Psoas muscle (tissue), 8 donors: ENCODE data around the gene USP6. TPM values are rescaled to one million over a fixed set of nuclear protein-coding genes. Genes with fewer than 3 reads are reported as not detected.

Experiments used
- ATAC-seq, 4 donors: fragments of 200-7000 bp; cut with Tn5 transposase; one replicate each; pipeline ENCODE4 v1.9.1; 2020; ENCODE audit warnings: moderate library complexity in 3 of 4, mild to moderate bottlenecking in 2 of 4
- DNase-seq, 2 donors: peaks; one replicate each; pipeline ENCODE4 v3.0.0-alpha.2; 2020
- H3K27ac ChIP-seq: fragments of 200-600 bp; one replicate; pipeline ENCODE4 v1.8.0; 2022
- H3K27me3 ChIP-seq, 3 donors: fragments of 200-600 bp in 1 of 3; one replicate each; pipeline versions ENCODE4 v1.6.1 to v1.8.0; 2013 to 2022; ENCODE audit warnings: low read length in 2 of 3, mild to moderate bottlenecking in 2 of 3, moderate library complexity in 1 of 3; ENCODE audit not compliant: insufficient read depth in 3 of 3
- H3K36me3 ChIP-seq, 2 donors: fragments of 200-600 bp in 1 of 2; one replicate each; pipeline versions ENCODE4 v1.6.1 to v1.8.0; 2013 to 2022; ENCODE audit warnings: low read depth in 1 of 2, mild to moderate bottlenecking in 1 of 2, moderate library complexity in 1 of 2; ENCODE audit not compliant: insufficient read depth in 1 of 2
- H3K4me1 ChIP-seq: fragments of 200-600 bp; one replicate; pipeline ENCODE4 v1.8.0; 2022
- H3K4me3 ChIP-seq: fragments of 200-600 bp; one replicate; pipeline ENCODE4 v1.8.0; 2022; ENCODE audit warnings: mild to moderate bottlenecking
- H3K9me3 ChIP-seq: fragments of 200-600 bp; one replicate; pipeline ENCODE4 v1.8.0; 2022
- CTCF ChIP-seq: fragments of 200-600 bp; IDR thresholded peaks from one replicate; pipeline ENCODE4 v1.8.0; 2022; ENCODE audit warnings: antibody characterized with exemption
- WGBS, 3 donors: extraction: QIAGEN DNeasy Blood & Tissue Kit; methylation state at CpG; one replicate each; pipeline versions ENCODE4 v1.1.6 to v1.1.7; 2013; 5-methylcytosine and 5-hydroxymethylcytosine counted together
- intact Hi-C, 2 donors: fragments of 100-400 bp; cut with DNase I; formaldehyde crosslinking; loops; one replicate each; pipeline versions ENCODE4 v1.11.0 to v1.14.2; 2022
- polyA plus RNA-seq, 3 donors: library from polyadenylated mRNA; stranded (reverse); fragments of 200-250 nt; gene quantifications; one replicate each; pipeline ENCODE4 v1.2.3, GENCODE V29; 2013
- total RNA-seq, 4 donors: library from RNA; stranded (reverse); fragmentation: NEBNext Ultra II Directional in 2 of 4; extraction: Animal tissue kit (Norgen Biotek cat#: 25700) in 2 of 4; gene quantifications; one replicate each; pipeline versions ENCODE4 v1.2.1 to v1.2.4, GENCODE V29; 2021 to 2023
- donor health status: healthy with polysubstance abuse.
- donor health status: DM: no; HTN: no; CAD: no; lungs with moderate emphysema.
- donor health status: Bipolar disorder and iron deficiency.
- donor health status: healthy.
- donor health status: DM: yes; HTN: yes; CAD: no.
- donor health status: DM: no; HTN: no; CAD: no.
- donor health status: DM: no; HTN: no; CAD: no.
- donor health status: DM: yes; HTN: yes; CAD: no.

USP6 gene
- total and polyA plus RNA-seq, 7 donors, result 0.05 to 3.2 (median 0.40) TPM

GRCh38 chr17:5077781-5078105 is 38.1 kb upstream of the USP6 start:
- Histone ChIP-seq H3K4me3 (peak overlapping the region; percentile 82), H3K36me3 (peaks cover under 1 to 11% of the 10 kb centered on the region in 2 donors), H3K27me3 (peaks cover 0 to 2% (median 0%) of the 10 kb centered on the region in 3 donors), H3K27ac (peak overlapping the region; percentile 95), H3K9me3 (no peaks in the 10 kb centered on the region), H3K4me1 (peaks cover 10% of the 10 kb centered on the region)
- TF ChIP-seq CTCF, result no peak
- WGBS, 3 donors, result 9 to 12% (median 10%) methylated on average over 14 of the region's 14 CpGs
- DNase-seq (no peak), ATAC-seq (peak; percentile 11 to 34 (median 16))
- intact Hi-C loops, result loop anchor here in 1 of 2 donors (5.0 kb wide), 2 partner anchors 35 to 140 kb away; partner anchors contain the start of gene ZNF232

- Histone ChIP-seq H3K27ac (peak within 1 kb of the TSS; percentile 95), H3K4me3 (peak within 1 kb of the TSS; percentile 82), H3K27me3 (peaks cover 0 to 2% (median 0%) of the 10 kb centered on the region in 3 donors), H3K9me3 (no peaks in the 10 kb centered on the region), H3K36me3 (peaks cover 3 to 11% of the 10 kb centered on the region in 2 donors), H3K4me1 (peaks cover 10% of the 10 kb centered on the region)
- intact Hi-C loops, result loop anchor here in 1 of 2 donors (5.0 kb wide), 2 partner anchors 34 to 141 kb away; partner anchors contain the start of gene ZNF232
- peak; percentile 92 to 95 for DNase-seq
- peak; percentile 12 for TF ChIP-seq CTCF
- 0 to 1% (median 1%) methylated on average over 72 to 75 of the region's 75 CpGs for WGBS, 3 donors
- peak; percentile 98 to 99 (median 99) for ATAC-seq
Observed at GRCh38 chr17:5078106-5079028, 37.5 kb upstream of the USP6 start, which contains the start of gene ZFP3. ZFP3 (plus strand) TSS chr17:5078467; CDS start chr17:5091505, 13,038 bp downstream.

- 86 to 92% (median 86%) methylated on average over 3 of the region's 3 CpGs for WGBS, 3 donors
- peaks cover 3 to 13% of the 10 kb centered on the region in 2 donors for H3K36me3 ChIP-seq
- intact Hi-C loops, result no loop called here
Observed at GRCh38 chr17:5080591-5080990, 35.2 kb upstream of the USP6 start.

GRCh38 chr17:5092218-5093010 is 23.4 kb upstream of the USP6 start:
- WGBS, 3 donors, result 96 to 99% (median 97%) methylated on average over 6 of the region's 6 CpGs

More at GRCh38 chr17:5080591-5080990, 35.2 kb upstream of the USP6 start:
- no peak for ATAC-seq
- H3K4me3 ChIP-seq, result no peak overlapping the region
- peaks cover 10% of the 10 kb centered on the region for H3K4me1 ChIP-seq
- TF ChIP-seq CTCF, result no peak
- no peak for DNase-seq
- no peaks in the 10 kb centered on the region for H3K27me3 ChIP-seq
- peaks cover 11% of the 10 kb centered on the region for H3K9me3 ChIP-seq
- no peak overlapping the region for H3K27ac ChIP-seq

More at GRCh38 chr17:5092218-5093010, 23.4 kb upstream of the USP6 start:
- peaks cover 87% of the 10 kb centered on the region for H3K9me3 ChIP-seq
- no peak overlapping the region for H3K27ac ChIP-seq
- H3K36me3 ChIP-seq, result peaks cover 35 to 47% of the 10 kb centered on the region in 2 donors
- H3K4me1 ChIP-seq, result no peaks in the 10 kb centered on the region
- no peak overlapping the region for H3K4me3 ChIP-seq
- intact Hi-C loops, result no loop called here
- H3K27me3 ChIP-seq, result no peaks in the 10 kb centered on the region
- TF ChIP-seq CTCF, result no peak
- ATAC-seq (no peak), DNase-seq (no peak)
